Measurements from ENCODE around the gene MMEL1. TPM values are rescaled to one million over a fixed set of nuclear protein-coding genes. Genes with fewer than 3 reads are reported as not detected.
A peak's percentile ranks its signal among the peaks of the same experiment; 100 is the strongest.

MMEL1 gene
- total and polyA plus RNA-seq, 7 experiments from 2014 or later, result 2.0 to 20.5 (median 2.8) TPM

DNA sequence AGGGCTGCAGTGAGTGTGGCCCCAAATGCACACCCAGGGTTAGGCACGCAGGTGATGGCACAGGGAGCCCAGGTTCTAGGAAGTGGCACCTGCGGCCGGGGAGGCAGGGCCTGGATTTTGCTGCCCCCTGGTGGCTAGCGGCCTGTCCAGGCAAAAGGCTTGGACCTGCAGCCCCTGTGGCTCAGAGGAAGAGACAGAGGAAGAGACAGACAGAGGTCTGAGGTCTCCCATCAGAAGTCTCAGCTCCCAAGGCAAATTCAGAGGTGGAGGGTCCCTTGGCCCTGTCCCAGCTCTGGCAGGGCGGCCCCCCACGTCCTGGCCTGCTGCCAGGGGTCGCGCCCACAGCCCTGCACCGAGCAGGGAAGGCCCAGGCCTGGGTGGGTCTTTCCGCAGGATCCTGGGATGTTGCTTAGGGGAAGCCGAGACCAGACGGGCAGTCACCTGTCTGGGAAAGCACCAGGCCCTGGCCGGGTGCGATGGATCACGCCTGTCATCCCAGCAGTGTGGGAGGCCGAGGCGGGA lies 84.7 kb downstream of the MMEL1 start:
- DNase-seq (peak; percentile 66 to 85 (median 75)), ATAC-seq (peak; percentile 34)
- peak overlapping the region; percentile 85 to 99 (median 97) for H3K27ac Mint-ChIP-seq
- CTCF ChIA-PET, result interaction anchor here (0.6 to 3.6 kb wide), 10 partner anchors 8 to 353 kb away, joined by 3 to 32 read pairs (median 10); partner anchors contain the start of genes FAAP20, PANK4, PEX10 and PRXL2B
- no peaks in the 10 kb centered on the region for H3K36me3 ChIP-seq (ENCODE audit: control insufficient read depth in 2 of 3, insufficient read depth in 3 of 3, low read length in 3 of 3)
- peak overlapping the region; percentile 87 to 97 (median 94) for H3K4me3 Mint-ChIP-seq
- H3K4me3 ChIP-seq (ENCODE audit: low read length), result peak overlapping the region; percentile 88
- POLR2A ChIA-PET, result interaction anchor here (0.5 to 11.7 kb wide), 23 partner anchors 8 to 353 kb away, joined by 3 to 294 read pairs (median 5); partner anchors contain the start of genes FAAP20, HES5, MORN1 and PANK4
- no peaks in the 10 kb centered on the region for H3K27me3 Mint-ChIP-seq
- peaks cover 18 to 33% of the 10 kb centered on the region in 2 donors for H3K4me1 ChIP-seq (ENCODE audit: control insufficient read depth in 2 of 2, insufficient read depth in 2 of 2, low read length in 2 of 2)
- H3K27ac ChIP-seq (ENCODE audit: low read depth, low read length), result peak overlapping the region; percentile 97
- H3K36me3 Mint-ChIP-seq, result peaks cover 0 to 2% (median 0%) of the 10 kb centered on the region in 5 donors
- no peaks in the 10 kb centered on the region for H3K27me3 ChIP-seq (ENCODE audit: control insufficient read depth in 2 of 2, insufficient read depth in 2 of 2, low read length in 2 of 2)
- H3K9me3 ChIP-seq (ENCODE audit: control insufficient read depth in 2 of 3, low read length in 3 of 3), result no peaks in the 10 kb centered on the region
- no peaks in the 10 kb centered on the region for H3K9me3 Mint-ChIP-seq
- intact Hi-C loops (cut with micrococcal nuclease), result loop anchor here (1.0 to 5.0 kb wide), 9 partner anchors 8 to 353 kb away; partner anchors contain the start of genes TNFRSF14 (in 2 of the 2) and PANK4 (in 1 of the 2)
- H3K4me1 Mint-ChIP-seq, result peaks cover 0 to 34% (median 18%) of the 10 kb centered on the region in 7 donors

DNA sequence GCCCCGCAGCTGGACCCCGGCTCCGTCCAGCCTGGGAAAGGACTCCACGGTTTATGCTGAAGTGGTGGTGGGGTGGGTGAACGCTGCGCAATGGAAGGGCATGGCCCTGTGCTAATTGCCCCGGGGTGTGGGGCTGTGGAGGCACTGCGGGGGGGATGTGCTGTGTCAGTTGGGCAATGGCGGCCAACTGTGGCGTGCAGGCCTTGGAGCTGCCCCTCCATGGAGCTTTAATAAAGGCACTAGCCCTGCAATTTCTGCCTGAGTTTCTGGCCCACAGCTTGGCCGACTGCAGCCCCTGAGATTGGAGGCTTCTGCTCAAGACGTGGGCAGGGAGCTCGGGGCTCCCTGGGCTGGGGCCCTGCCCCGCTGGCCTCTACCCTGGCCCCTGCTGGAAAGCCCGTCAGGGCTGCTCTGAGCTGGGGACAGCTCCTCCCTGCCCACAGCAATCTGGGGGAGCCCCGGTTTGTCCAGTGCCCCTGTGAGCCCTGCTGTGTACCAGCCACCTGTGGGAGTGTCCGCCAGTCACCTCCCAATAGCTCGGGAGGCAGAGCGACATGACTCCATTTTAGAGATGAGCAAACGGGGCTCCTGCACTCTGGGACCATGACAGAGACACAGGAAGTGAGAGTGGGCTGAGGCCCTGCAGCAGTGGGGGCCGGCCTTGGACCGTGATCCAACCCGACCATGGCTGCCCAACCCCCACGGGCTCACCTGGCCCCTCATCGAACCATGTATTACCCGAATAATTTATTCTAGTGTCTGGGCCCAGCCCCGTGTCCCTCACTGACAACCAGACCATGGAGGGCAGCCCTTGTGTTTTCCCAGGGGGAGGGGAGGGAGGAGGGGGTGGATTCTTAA lies 85.4 kb downstream of the MMEL1 start:
- peak overlapping the region; percentile 87 to 97 (median 94) for H3K4me3 Mint-ChIP-seq
- peaks cover 0 to 34% (median 18%) of the 10 kb centered on the region in 7 donors for H3K4me1 Mint-ChIP-seq
- H3K4me3 ChIP-seq (ENCODE audit: low read length), result peak overlapping the region; percentile 88
- H3K27me3 ChIP-seq (ENCODE audit: control insufficient read depth in 2 of 2, insufficient read depth in 2 of 2, low read length in 2 of 2), result no peaks in the 10 kb centered on the region
- no peaks in the 10 kb centered on the region for H3K9me3 ChIP-seq (ENCODE audit: control insufficient read depth in 2 of 3, low read length in 3 of 3)
- no peaks in the 10 kb centered on the region for H3K9me3 Mint-ChIP-seq
- ATAC-seq (peak; percentile 12), DNase-seq (peak in 5 of 9 donors; percentile 50 to 63 (median 54))
- H3K36me3 ChIP-seq (ENCODE audit: control insufficient read depth in 2 of 3, insufficient read depth in 3 of 3, low read length in 3 of 3), result no peaks in the 10 kb centered on the region
- H3K27ac ChIP-seq (ENCODE audit: low read depth, low read length), result peak overlapping the region; percentile 97
- ChIA-PET CTCF (interaction anchor here (0.6 to 3.6 kb wide), 13 partner anchors 9 to 352 kb away, joined by 3 to 32 read pairs (median 7); partner anchors contain the start of genes FAAP20, PANK4, PEX10 and PRXL2B), POLR2A (interaction anchor here (0.5 to 11.7 kb wide), 18 partner anchors 9 to 352 kb away, joined by 3 to 294 read pairs (median 8); partner anchors contain the start of genes FAAP20, HES5, MORN1 and PANK4)
- H3K36me3 Mint-ChIP-seq, result peaks cover 0 to 2% (median 0%) of the 10 kb centered on the region in 5 donors
- intact Hi-C loops (cut with micrococcal nuclease), result loop anchor here (1.0 to 5.0 kb wide), 14 partner anchors 9 to 415 kb away; partner anchors contain the start of genes PANK4 (in 2 of the 2), TNFRSF14 (in 2 of the 2) and PRXL2B (in 1 of the 2)
- peaks cover 0 to 4% (median 0%) of the 10 kb centered on the region in 5 donors for H3K27me3 Mint-ChIP-seq
- H3K27ac Mint-ChIP-seq, result peak overlapping the region; percentile 85 to 99 (median 97)
- H3K4me1 ChIP-seq (ENCODE audit: control insufficient read depth in 2 of 2, insufficient read depth in 2 of 2, low read length in 2 of 2), result peaks cover 18 to 33% of the 10 kb centered on the region in 2 donors

DNA sequence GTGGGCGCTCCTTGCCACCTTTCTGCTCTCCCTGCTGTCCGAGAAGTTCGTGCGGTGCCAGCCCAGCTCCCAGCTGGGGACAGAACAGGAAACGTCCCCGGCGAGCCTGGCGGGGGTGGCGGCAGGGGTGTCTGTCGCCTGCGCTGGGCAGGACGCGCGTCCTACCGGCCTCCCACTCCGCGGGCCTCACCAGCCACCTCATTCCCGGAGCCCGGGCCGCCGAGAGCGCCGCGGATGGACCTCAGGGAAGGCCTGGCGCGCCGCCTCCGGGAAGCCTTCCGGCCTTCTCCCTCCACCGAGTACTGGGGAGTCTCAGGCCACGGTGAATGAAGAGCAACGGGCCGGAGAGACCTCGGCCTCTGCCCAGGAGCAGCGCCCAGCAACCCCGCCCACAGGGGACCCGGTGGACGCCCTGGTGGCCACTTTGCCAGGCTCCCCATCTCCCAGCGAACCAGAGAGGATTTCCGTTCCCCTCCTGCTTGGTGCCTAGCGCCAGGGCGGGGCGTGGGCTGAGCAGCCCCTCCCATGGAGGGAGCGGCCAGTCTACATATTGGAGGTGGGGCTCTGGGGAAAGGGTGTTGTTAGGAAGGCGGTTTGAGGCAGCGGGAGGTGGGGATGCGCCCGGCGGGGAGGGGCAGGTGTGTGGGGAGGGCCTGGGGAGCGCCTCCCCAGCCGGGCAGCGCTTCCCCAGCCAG lies 86.2 kb downstream of the MMEL1 start:
- intact Hi-C loops (cut with micrococcal nuclease), result loop anchor here (1.0 to 5.0 kb wide), 11 partner anchors 20 to 637 kb away; partner anchors contain the start of genes MORN1 (in 2 of the 2), RER1 (in 2 of the 2), PANK4 (in 1 of the 2) and PRXL2B (in 1 of the 2)
- peaks cover 0 to 38% (median 18%) of the 10 kb centered on the region in 7 donors for H3K4me1 Mint-ChIP-seq
- POLR2A ChIA-PET, result interaction anchor here (0.8 to 11.7 kb wide), 15 partner anchors 9 to 351 kb away, joined by 3 to 294 read pairs (median 13); partner anchors contain the start of genes FAAP20, HES5, MORN1 and PANK4
- H3K27me3 ChIP-seq (ENCODE audit: control insufficient read depth in 2 of 2, insufficient read depth in 2 of 2, low read length in 2 of 2), result no peaks in the 10 kb centered on the region
- CTCF ChIA-PET, result interaction anchor here (0.6 to 3.6 kb wide), 11 partner anchors 10 to 352 kb away, joined by 3 to 32 read pairs (median 9); partner anchors contain the start of genes FAAP20, PANK4, PEX10 and PRXL2B
- H3K4me1 ChIP-seq (ENCODE audit: control insufficient read depth in 2 of 2, insufficient read depth in 2 of 2, low read length in 2 of 2), result peaks cover 18 to 33% of the 10 kb centered on the region in 2 donors
- ATAC-seq, result peak; percentile 66
- peak overlapping the region; percentile 85 to 99 (median 97) for H3K27ac Mint-ChIP-seq
- no peaks in the 10 kb centered on the region for H3K36me3 ChIP-seq (ENCODE audit: control insufficient read depth in 2 of 3, insufficient read depth in 3 of 3, low read length in 3 of 3)
- H3K9me3 ChIP-seq (ENCODE audit: control insufficient read depth in 2 of 3, low read length in 3 of 3), result no peaks in the 10 kb centered on the region
- peak overlapping the region; percentile 87 to 97 (median 94) for H3K4me3 Mint-ChIP-seq
- H3K27ac ChIP-seq (ENCODE audit: low read depth, low read length), result peak overlapping the region; percentile 97
- H3K27me3 Mint-ChIP-seq, result peaks cover 0 to 11% (median 0%) of the 10 kb centered on the region in 5 donors
- H3K4me3 ChIP-seq (ENCODE audit: low read length), result peak overlapping the region; percentile 88
- peaks cover 0 to 2% (median 0%) of the 10 kb centered on the region in 5 donors for H3K36me3 Mint-ChIP-seq
- DNase-seq, result peak; percentile 70 to 90 (median 86)
- H3K9me3 Mint-ChIP-seq, result no peaks in the 10 kb centered on the region

DNA sequence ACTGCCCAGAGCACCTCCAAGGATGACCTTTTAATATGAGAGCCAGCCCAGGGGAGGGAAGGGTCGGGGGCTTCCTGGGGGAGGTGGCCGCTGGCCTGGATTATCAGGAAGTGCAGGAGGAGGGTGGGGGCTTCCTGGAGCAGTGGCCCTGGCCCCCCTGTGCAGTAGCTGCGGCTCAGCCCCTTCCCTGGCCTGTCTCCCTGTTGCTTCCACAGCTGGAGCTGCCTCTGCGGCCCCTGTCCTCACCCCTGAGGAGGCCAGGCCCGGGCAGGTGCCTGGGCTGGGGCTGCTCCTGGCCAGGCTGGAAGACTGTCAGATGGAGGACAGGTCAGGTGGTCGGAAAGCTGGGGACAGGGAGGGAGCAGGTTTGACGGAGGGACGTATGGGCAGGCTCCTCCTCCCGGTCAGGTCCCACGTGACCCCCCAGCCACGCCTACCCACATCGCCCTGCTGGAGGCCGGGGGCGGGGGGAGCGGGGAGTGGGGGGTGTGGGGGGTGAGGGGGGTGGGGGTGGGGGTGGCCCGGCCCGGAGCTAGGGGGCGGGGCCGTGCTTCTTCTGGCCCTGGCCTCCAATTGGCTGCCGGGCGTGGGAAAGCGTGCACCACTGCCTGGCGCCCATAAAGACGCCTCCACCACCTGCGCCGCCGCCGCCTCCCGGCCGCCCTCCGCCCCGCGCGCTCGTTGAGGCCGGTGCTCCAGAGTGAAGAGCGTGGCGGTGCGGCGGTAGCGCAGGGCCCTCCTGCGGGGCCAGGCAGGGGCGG lies 86.9 kb downstream of the MMEL1 start:
- H3K27ac Mint-ChIP-seq, result peak overlapping the region in 8 of 9 donors; percentile 28 to 98 (median 97)
- peaks cover 0 to 16% (median 0%) of the 10 kb centered on the region in 5 donors for H3K27me3 Mint-ChIP-seq
- H3K9me3 Mint-ChIP-seq, result no peaks in the 10 kb centered on the region
- ATAC-seq (peak; percentile 74), DNase-seq (peak; percentile 83 to 91 (median 86))
- Histone ChIP-seq H3K9me3 (ENCODE audit: control insufficient read depth in 2 of 3, low read length in 3 of 3) (no peaks in the 10 kb centered on the region), H3K36me3 (ENCODE audit: control insufficient read depth in 2 of 3, insufficient read depth in 3 of 3, low read length in 3 of 3) (no peaks in the 10 kb centered on the region), H3K27ac (ENCODE audit: low read depth, low read length) (peak overlapping the region; percentile 97), H3K27me3 (ENCODE audit: control insufficient read depth in 2 of 2, insufficient read depth in 2 of 2, low read length in 2 of 2) (no peaks in the 10 kb centered on the region), H3K4me1 (ENCODE audit: control insufficient read depth in 2 of 2, insufficient read depth in 2 of 2, low read length in 2 of 2) (peaks cover 18 to 40% of the 10 kb centered on the region in 2 donors), H3K4me3 (ENCODE audit: low read length) (peak overlapping the region; percentile 88)
- ChIA-PET POLR2A (interaction anchor here (0.8 to 11.7 kb wide), 10 partner anchors 10 to 357 kb away, joined by 3 to 294 read pairs (median 10); partner anchors contain the start of genes HES5, PANK4, PEX10 and PRXL2B), CTCF (interaction anchor here (0.7 to 3.6 kb wide), 4 partner anchors 22 to 130 kb away, joined by 3 to 32 read pairs (median 13); partner anchors contain the start of gene PRXL2B)
- peaks cover 0 to 2% (median 0%) of the 10 kb centered on the region in 5 donors for H3K36me3 Mint-ChIP-seq
- intact Hi-C loops (cut with micrococcal nuclease), result loop anchor here (1.0 to 5.0 kb wide), 8 partner anchors 97 to 637 kb away; partner anchors contain the start of genes MORN1 (in 2 of the 2) and RER1 (in 2 of the 2)
- peak overlapping the region; percentile 27 to 97 (median 94) for H3K4me3 Mint-ChIP-seq
- peaks cover 0 to 41% (median 18%) of the 10 kb centered on the region in 7 donors for H3K4me1 Mint-ChIP-seq
